Endothelial cell of umbilical vein (primary cell): ENCODE data around the gene ZFYVE28.

Experiments used
- FOS ChIP-seq: IDR thresholded peaks from 2 replicates; pipeline ENCODE4 v1.6.1; 2011; ENCODE audit warnings: mild to moderate bottlenecking, low read length, moderate library complexity, borderline replicate concordance; ENCODE audit not compliant: insufficient read depth
- JUN ChIP-seq: IDR thresholded peaks from 2 replicates; pipeline ENCODE4 v1.6.1; 2011; ENCODE audit warnings: borderline replicate concordance, low read depth; ENCODE audit not compliant: insufficient read length, insufficient read depth
- MYC ChIP-seq: IDR thresholded peaks from one replicate; pipeline ENCODE4 v1.6.1; 2011; ENCODE audit warnings: mild to moderate bottlenecking, low read depth, low read length
- POLR2A ChIP-seq: IDR thresholded peaks from 2 replicates; pipeline ENCODE4 v1.6.1; 2012; ENCODE audit warnings: low read depth, mild to moderate bottlenecking, control low read depth, low read length
- TF ChIP-seq, protein P1 (sequence below), 2 donors: IDR thresholded peaks; 1 replicate in 1 of 2; 2 replicates in 1 of 2; pipeline ENCODE4 v1.5.1; 2011; ENCODE audit warnings: low read length in 2 of 2, mild to moderate bottlenecking in 2 of 2, moderate library complexity in 2 of 2, control low read depth in 1 of 2, inconsistent platforms in 1 of 2, low read depth in 1 of 2; ENCODE audit not compliant: insufficient read depth in 1 of 2; ENCODE audit errors: extremely low read depth in 1 of 2
- TF ChIP-seq, protein P2 (sequence below): IDR thresholded peaks from 2 replicates; pipeline ENCODE4 v1.6.1; 2011; ENCODE audit not compliant: insufficient read depth, insufficient read length

DNA sequence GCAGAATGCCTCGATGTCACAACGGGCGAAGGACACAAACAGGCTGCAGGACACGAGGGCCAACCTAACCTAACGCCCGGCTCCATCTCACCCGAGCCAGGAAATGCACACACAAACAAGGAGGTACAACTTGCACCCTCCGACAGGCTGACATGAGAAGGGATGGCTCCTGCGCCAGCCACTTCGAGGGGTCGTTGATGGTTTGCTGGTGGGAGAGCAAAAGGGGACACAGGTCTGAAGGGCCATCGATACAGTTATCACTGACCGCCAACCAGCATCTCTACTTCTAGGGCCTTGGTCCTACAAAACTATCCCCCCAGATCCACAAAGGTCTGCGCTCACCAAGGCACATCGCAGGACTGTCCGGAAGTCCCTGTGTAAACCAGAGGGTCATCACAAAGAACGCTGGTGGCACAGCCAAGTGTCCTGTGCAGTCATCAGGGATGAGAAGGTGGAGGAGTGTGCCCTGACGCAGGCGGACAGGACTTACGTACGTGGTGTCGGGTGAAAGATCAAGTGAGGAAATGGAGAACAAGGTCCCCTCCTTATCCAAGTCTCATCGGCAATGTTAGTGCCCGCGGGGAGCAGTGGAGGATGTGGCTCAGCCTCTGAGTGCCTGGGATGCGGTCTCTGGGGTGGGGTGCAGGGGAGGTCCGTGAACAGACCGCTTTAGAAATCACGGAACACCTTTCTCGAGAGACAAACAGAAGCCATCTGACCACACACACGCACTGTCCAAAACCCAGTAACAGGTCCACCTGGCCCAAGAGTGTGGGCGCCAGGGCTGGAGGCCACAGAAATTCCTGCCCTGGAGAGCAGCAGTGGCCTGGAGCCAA is 163.6 kb downstream of the ZFYVE28 start:
- TF ChIP-seq, protein P1, sequence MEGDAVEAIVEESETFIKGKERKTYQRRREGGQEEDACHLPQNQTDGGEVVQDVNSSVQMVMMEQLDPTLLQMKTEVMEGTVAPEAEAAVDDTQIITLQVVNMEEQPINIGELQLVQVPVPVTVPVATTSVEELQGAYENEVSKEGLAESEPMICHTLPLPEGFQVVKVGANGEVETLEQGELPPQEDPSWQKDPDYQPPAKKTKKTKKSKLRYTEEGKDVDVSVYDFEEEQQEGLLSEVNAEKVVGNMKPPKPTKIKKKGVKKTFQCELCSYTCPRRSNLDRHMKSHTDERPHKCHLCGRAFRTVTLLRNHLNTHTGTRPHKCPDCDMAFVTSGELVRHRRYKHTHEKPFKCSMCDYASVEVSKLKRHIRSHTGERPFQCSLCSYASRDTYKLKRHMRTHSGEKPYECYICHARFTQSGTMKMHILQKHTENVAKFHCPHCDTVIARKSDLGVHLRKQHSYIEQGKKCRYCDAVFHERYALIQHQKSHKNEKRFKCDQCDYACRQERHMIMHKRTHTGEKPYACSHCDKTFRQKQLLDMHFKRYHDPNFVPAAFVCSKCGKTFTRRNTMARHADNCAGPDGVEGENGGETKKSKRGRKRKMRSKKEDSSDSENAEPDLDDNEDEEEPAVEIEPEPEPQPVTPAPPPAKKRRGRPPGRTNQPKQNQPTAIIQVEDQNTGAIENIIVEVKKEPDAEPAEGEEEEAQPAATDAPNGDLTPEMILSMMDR (IDR thresholded peaks at IDR 0.05; ENCODE audit: extremely low read depth in 1 of 2, insufficient read depth in 1 of 2, low read depth in 1 of 2, low read length in 2 of 2), result no peak
- TF ChIP-seq FOS, result no peak
- TF ChIP-seq POLR2A, result no peak
- TF ChIP-seq, protein P2, sequence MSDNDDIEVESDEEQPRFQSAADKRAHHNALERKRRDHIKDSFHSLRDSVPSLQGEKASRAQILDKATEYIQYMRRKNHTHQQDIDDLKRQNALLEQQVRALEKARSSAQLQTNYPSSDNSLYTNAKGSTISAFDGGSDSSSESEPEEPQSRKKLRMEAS, result no peak
- TF ChIP-seq MYC, result no peak
- TF ChIP-seq JUN, result no peak
